H1 (cell line): ENCODE measurements around the gene GABARAPL1.

Source experiments
- CTCF ChIP-seq, 3 experiments: IDR thresholded peaks; 1 replicate in 2 of 3; 2 replicates in 1 of 3; pipeline versions ENCODE4 v1.5.1 to v1.6.1; 2011; ENCODE audit warnings: low read length in 3 of 3, mild to moderate bottlenecking in 3 of 3, inconsistent platforms in 2 of 3, low read depth in 1 of 3, moderate library complexity in 1 of 3; ENCODE audit not compliant: insufficient read depth in 1 of 3; ENCODE audit errors: control extremely low read depth in 1 of 3
- EZH2 ChIP-seq: fragments of 200-600 bp; sonication (generic); IDR thresholded peaks from 2 replicates; pipeline ENCODE4 v1.7.1; 2012; ENCODE audit warnings: low read depth, mild to moderate bottlenecking, moderate library complexity, low read length, inconsistent platforms; ENCODE audit not compliant: severe bottlenecking
- MAX ChIP-seq: IDR thresholded peaks from 2 replicates; pipeline ENCODE4 v1.6.1; 2012; ENCODE audit warnings: inconsistent platforms
- POLR2A ChIP-seq, 2 experiments: IDR thresholded peaks; 1 replicate in 1 of 2; 2 replicates in 1 of 2; pipeline ENCODE4 v1.6.1; 2011; ENCODE audit warnings: low read depth in 2 of 2, low read length in 2 of 2, mild to moderate bottlenecking in 2 of 2; ENCODE audit errors: control extremely low read depth in 1 of 2
- RNF2 ChIP-seq: fragments of 200-900, 300-1000 bp; sonication (generic); IDR thresholded peaks from 2 replicates; pipeline ENCODE4 v1.7.1; 2016; ENCODE audit warnings: borderline replicate concordance, low read depth, mild to moderate bottlenecking, antibody characterized with exemption, low read length; ENCODE audit not compliant: poor library complexity, severe bottlenecking; ENCODE audit errors: missing control alignments
- SAP30 ChIP-seq: fragments of 300-600 bp; sonication (generic); IDR thresholded peaks from 2 replicates; pipeline ENCODE4 v1.7.1; 2012; ENCODE audit warnings: low read length, moderate library complexity, mild to moderate bottlenecking, inconsistent platforms; ENCODE audit not compliant: insufficient read depth, insufficient replicate concordance
- SP4 ChIP-seq: IDR thresholded peaks from 2 replicates; pipeline ENCODE4 v1.6.1; 2012; ENCODE audit warnings: low read length, inconsistent platforms
- SRF ChIP-seq: IDR thresholded peaks from 2 replicates; pipeline ENCODE4 v1.6.1; 2011; ENCODE audit warnings: mild to moderate bottlenecking, low read depth, low read length, moderate library complexity
- TCF12 ChIP-seq: IDR thresholded peaks from 2 replicates; pipeline ENCODE4 v1.6.1; 2011; ENCODE audit warnings: low read depth, mild to moderate bottlenecking, low read length
- TEAD4 ChIP-seq: IDR thresholded peaks from 2 replicates; pipeline ENCODE4 v1.6.1; 2012; ENCODE audit warnings: low read depth, low read length, inconsistent platforms, mixed read lengths
- ZNF274 ChIP-seq: IDR thresholded peaks from 2 replicates; pipeline ENCODE4 v1.7.0; 2012; ENCODE audit warnings: low read length, borderline replicate concordance; ENCODE audit errors: extremely low read depth

- TF ChIP-seq TCF12 (no peak), POLR2A (IDR thresholded peaks at IDR 0.05; ENCODE audit: control extremely low read depth in 1 of 2, low read depth in 2 of 2, low read length in 2 of 2) (no peak), CTCF (IDR thresholded peaks at IDR 0.05; ENCODE audit: control extremely low read depth in 1 of 3, insufficient read depth in 1 of 3, low read depth in 1 of 3, low read length in 3 of 3) (no peak), SAP30 (no peak), EZH2 (no peak), SP4 (no peak), MAX (no peak), RNF2 (no peak), TEAD4 (no peak), SRF (no peak), ZNF274 (no peak)
Observed at GRCh38 chr12:10247436-10248058, 34.9 kb downstream of the GABARAPL1 start.
